Psoas muscle (tissue), 8 donors: ENCODE results near the gene AGER. TPM values are rescaled to one million over a fixed set of nuclear protein-coding genes. Genes with fewer than 3 reads are reported as not detected.

Source experiments
- ATAC-seq, 4 donors: fragments of 200-7000 bp; cut with Tn5 transposase; one replicate each; pipeline ENCODE4 v1.9.1; 2020; ENCODE audit warnings: moderate library complexity in 3 of 4, mild to moderate bottlenecking in 2 of 4
- DNase-seq, 2 donors: peaks; one replicate each; pipeline ENCODE4 v3.0.0-alpha.2; 2020
- H3K27ac ChIP-seq: fragments of 200-600 bp; one replicate; pipeline ENCODE4 v1.8.0; 2022
- H3K27me3 ChIP-seq, 3 donors: fragments of 200-600 bp in 1 of 3; one replicate each; pipeline versions ENCODE4 v1.6.1 to v1.8.0; 2013 to 2022; ENCODE audit warnings: low read length in 2 of 3, mild to moderate bottlenecking in 2 of 3, moderate library complexity in 1 of 3; ENCODE audit not compliant: insufficient read depth in 3 of 3
- H3K36me3 ChIP-seq, 2 donors: fragments of 200-600 bp in 1 of 2; one replicate each; pipeline versions ENCODE4 v1.6.1 to v1.8.0; 2013 to 2022; ENCODE audit warnings: low read depth in 1 of 2, mild to moderate bottlenecking in 1 of 2, moderate library complexity in 1 of 2; ENCODE audit not compliant: insufficient read depth in 1 of 2
- H3K4me1 ChIP-seq: fragments of 200-600 bp; one replicate; pipeline ENCODE4 v1.8.0; 2022
- H3K4me3 ChIP-seq: fragments of 200-600 bp; one replicate; pipeline ENCODE4 v1.8.0; 2022; ENCODE audit warnings: mild to moderate bottlenecking
- H3K9me3 ChIP-seq: fragments of 200-600 bp; one replicate; pipeline ENCODE4 v1.8.0; 2022
- WGBS, 3 donors: extraction: QIAGEN DNeasy Blood & Tissue Kit; methylation state at CpG; one replicate each; pipeline versions ENCODE4 v1.1.6 to v1.1.7; 2013; 5-methylcytosine and 5-hydroxymethylcytosine counted together
- intact Hi-C, 2 donors: fragments of 100-400 bp; cut with DNase I; formaldehyde crosslinking; loops; one replicate each; pipeline versions ENCODE4 v1.11.0 to v1.14.2; 2022
- polyA plus RNA-seq, 3 donors: library from polyadenylated mRNA; stranded (reverse); fragments of 200-250 nt; gene quantifications; one replicate each; pipeline ENCODE4 v1.2.3, GENCODE V29; 2013
- total RNA-seq, 4 donors: library from RNA; stranded (reverse); fragmentation: NEBNext Ultra II Directional in 2 of 4; extraction: Animal tissue kit (Norgen Biotek cat#: 25700) in 2 of 4; gene quantifications; one replicate each; pipeline versions ENCODE4 v1.2.1 to v1.2.4, GENCODE V29; 2021 to 2023
- TF ChIP-seq, protein P1 (sequence below): fragments of 200-600 bp; IDR thresholded peaks from one replicate; pipeline ENCODE4 v1.8.0; 2022; ENCODE audit warnings: antibody characterized with exemption
- donor health status: healthy with polysubstance abuse.
- donor health status: DM: no; HTN: no; CAD: no; lungs with moderate emphysema.
- donor health status: Bipolar disorder and iron deficiency.
- donor health status: healthy.
- donor health status: DM: yes; HTN: yes; CAD: no.
- donor health status: DM: no; HTN: no; CAD: no.
- donor health status: DM: no; HTN: no; CAD: no.
- donor health status: DM: yes; HTN: yes; CAD: no.

Gene AGER
- total and polyA plus RNA-seq, 7 donors, result 0.79 to 2.0 (median 1.2) TPM

GRCh38 chr6:32174416-32174815, 9.6 kb downstream of the AGER start:
- Histone ChIP-seq H3K4me1 (peaks cover 25% of the 10 kb centered on the region), H3K36me3 (peaks cover 0 to 18% of the 10 kb centered on the region in 2 donors), H3K4me3 (peak overlapping the region; percentile 92), H3K9me3 (no peaks in the 10 kb centered on the region), H3K27ac (no peak overlapping the region), H3K27me3 (no peaks in the 10 kb centered on the region)
- TF ChIP-seq, protein P1, sequence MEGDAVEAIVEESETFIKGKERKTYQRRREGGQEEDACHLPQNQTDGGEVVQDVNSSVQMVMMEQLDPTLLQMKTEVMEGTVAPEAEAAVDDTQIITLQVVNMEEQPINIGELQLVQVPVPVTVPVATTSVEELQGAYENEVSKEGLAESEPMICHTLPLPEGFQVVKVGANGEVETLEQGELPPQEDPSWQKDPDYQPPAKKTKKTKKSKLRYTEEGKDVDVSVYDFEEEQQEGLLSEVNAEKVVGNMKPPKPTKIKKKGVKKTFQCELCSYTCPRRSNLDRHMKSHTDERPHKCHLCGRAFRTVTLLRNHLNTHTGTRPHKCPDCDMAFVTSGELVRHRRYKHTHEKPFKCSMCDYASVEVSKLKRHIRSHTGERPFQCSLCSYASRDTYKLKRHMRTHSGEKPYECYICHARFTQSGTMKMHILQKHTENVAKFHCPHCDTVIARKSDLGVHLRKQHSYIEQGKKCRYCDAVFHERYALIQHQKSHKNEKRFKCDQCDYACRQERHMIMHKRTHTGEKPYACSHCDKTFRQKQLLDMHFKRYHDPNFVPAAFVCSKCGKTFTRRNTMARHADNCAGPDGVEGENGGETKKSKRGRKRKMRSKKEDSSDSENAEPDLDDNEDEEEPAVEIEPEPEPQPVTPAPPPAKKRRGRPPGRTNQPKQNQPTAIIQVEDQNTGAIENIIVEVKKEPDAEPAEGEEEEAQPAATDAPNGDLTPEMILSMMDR, result no peak
- DNase-seq, result no peak
- ATAC-seq, result no peak
- intact Hi-C loops, result no loop called here
- WGBS, 3 donors, result 74 to 85% (median 77%) methylated on average over 1 of the region's 1 CpG

GRCh38 chr6:32173051-32173727, 10.9 kb downstream of the AGER start:
- intact Hi-C loops, result no loop called here
- Histone ChIP-seq H3K27me3 (no peaks in the 10 kb centered on the region), H3K36me3 (peaks cover 0 to 29% of the 10 kb centered on the region in 2 donors), H3K4me3 (no peak overlapping the region), H3K4me1 (peaks cover 20% of the 10 kb centered on the region), H3K9me3 (no peaks in the 10 kb centered on the region), H3K27ac (no peak overlapping the region)
- 77 to 81% (median 79%) methylated on average over 4 of the region's 4 CpGs for WGBS, 3 donors
- ATAC-seq (no peak), DNase-seq (no peak)
- TF ChIP-seq, protein P1, result no peak

DNA sequence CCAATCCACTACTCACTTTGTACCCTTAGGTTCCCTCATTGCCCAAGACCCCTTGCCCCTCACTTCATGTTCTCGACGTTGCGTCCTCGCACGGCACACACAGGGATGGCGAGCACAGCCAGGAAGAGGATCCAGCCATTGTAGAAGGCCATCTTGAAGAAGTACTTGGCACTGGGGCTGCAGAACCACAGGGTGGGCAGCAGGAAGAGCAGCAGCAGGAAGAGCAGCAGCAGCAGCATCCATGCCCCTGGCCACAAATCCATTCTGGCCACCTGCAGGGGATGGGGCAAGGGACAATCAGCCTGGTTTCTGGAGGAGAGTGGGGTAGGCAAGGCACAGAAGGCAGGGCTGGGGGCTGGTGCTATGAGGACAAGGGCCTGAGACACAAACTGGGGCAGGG, 12.8 kb downstream of the AGER start:
- no peak for DNase-seq
- Histone ChIP-seq H3K36me3 (peaks cover 0 to 48% of the 10 kb centered on the region in 2 donors), H3K4me3 (no peak overlapping the region), H3K27ac (no peak overlapping the region), H3K4me1 (peaks cover 10% of the 10 kb centered on the region), H3K9me3 (no peaks in the 10 kb centered on the region), H3K27me3 (no peaks in the 10 kb centered on the region)
- intact Hi-C loops, result no loop called here
- 90 to 97% (median 92%) methylated on average over 6 of the region's 6 CpGs for WGBS, 3 donors
- TF ChIP-seq, protein P1, result no peak
- ATAC-seq, result no peak

DNA sequence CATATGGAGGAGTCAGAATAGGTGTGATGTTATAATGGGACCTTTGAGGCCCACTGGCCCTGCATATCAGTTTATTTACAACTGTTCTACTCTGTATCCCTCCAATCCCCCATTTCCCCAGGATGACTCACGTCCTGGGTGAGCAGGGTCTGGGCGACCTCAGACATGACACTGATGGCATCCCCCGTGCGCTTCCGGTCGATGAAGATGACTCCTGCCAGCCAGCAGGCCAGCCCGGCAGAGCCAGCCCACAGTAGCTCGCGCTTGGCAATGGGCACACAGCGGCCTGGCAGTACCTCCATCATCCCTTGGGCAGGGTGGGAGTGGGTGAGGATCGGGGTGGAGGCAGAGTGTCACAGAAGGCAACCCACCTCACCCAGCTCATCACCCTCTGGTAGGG, 13.8 kb downstream of the AGER start:
- no peak for DNase-seq
- H3K36me3 ChIP-seq, result peaks cover 0 to 54% of the 10 kb centered on the region in 2 donors
- H3K27me3 ChIP-seq, result no peaks in the 10 kb centered on the region
- H3K9me3 ChIP-seq, result no peaks in the 10 kb centered on the region
- H3K27ac ChIP-seq, result no peak overlapping the region
- WGBS, 3 donors, result 88 to 93% (median 89%) methylated on average over 11 of the region's 11 CpGs
- no peak overlapping the region for H3K4me3 ChIP-seq
- TF ChIP-seq, protein P1, result no peak
- no peak for ATAC-seq
- H3K4me1 ChIP-seq, result peaks cover 10% of the 10 kb centered on the region
- intact Hi-C loops, result no loop called here
